ENCODE measurements around the gene CD99.

DNA sequence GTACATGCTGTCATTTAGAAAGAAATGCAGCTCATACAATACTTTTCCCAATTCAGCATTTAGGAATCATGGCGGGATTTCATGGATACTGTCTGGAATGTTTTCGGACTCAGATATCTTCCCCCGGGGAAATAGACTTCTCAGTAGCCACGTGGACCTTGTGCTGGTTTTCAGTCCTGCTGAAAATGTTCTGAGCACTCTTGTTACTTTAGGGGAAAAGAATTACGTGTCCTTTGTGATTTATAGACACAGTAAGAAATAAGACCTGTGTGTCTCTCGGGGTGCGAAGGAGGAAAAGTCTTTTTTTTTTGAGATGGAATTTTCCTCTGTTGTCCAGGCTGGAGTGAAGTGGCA, 3.8 kb downstream of the CD99 start:
- no peak for TF ChIP-seq CTCF (IDR thresholded peaks at IDR 0.05 in 4 of 5, conservative IDR thresholded peaks at IDR 0.05 in 1 of 5)
- no peak for TF ChIP-seq POLR2A (IDR thresholded peaks at IDR 0.05)

Measured in gastrocnemius medialis (tissue), 4 donors.